Body of pancreas (tissue), 4 donors: ENCODE data around the gene ADGRL3. TPM values are rescaled to one million over a fixed set of nuclear protein-coding genes. Genes with fewer than 3 reads are reported as not detected.

Experiments used
- ATAC-seq: fragments of 150-250 bp; one replicate; pipeline ENCODE4 v1.9.1; 2016
- DNase-seq, 4 donors: peaks; one replicate each; pipeline ENCODE4 v3.0.0-alpha.2; 2019
- H3K27ac ChIP-seq, 4 donors: fragments of 200-600 bp; sonication (generic); 1 replicate in 3 of 4; 2 replicates in 1 of 4; pipeline versions ENCODE4 v1.5.1 to v1.6.1; 2016 to 2019; ENCODE audit warnings: mild to moderate bottlenecking in 1 of 4, mixed read lengths in 1 of 4, moderate library complexity in 1 of 4
- H3K27me3 ChIP-seq, 2 donors: fragments of 200-600 bp; sonication (generic); one replicate each; pipeline ENCODE4 v1.6.0; 2016; ENCODE audit warnings: mild to moderate bottlenecking in 1 of 2
- H3K36me3 ChIP-seq, 2 donors: fragments of 200-600 bp; sonication (generic); replicated peaks in 1 of 2; 2 replicates each; pipeline ENCODE4 v1.5.1; 2016; ENCODE audit warnings: low read depth in 2 of 2; ENCODE audit not compliant: insufficient read depth in 1 of 2
- H3K4me1 ChIP-seq: fragments of 200-600 bp; sonication (generic); one replicate; pipeline ENCODE4 v1.6.0; 2016
- H3K4me3 ChIP-seq, 2 donors: fragments of 200-600 bp; sonication (generic); 1 replicate in 1 of 2; 2 replicates in 1 of 2; pipeline ENCODE4 v1.5.1; 2016 to 2019
- H3K9me3 ChIP-seq, 3 donors: fragments of 200-600 bp; sonication (generic); 1 replicate in 2 of 3; 2 replicates in 1 of 3; pipeline ENCODE4 v1.5.1; 2016
- CTCF ChIP-seq, 7 experiments: fragments of 450-650 bp in 4 of 7; fragments of 200-600 bp in 3 of 7; sonication (generic) in 3 of 7; IDR thresholded peaks; one replicate each; pipeline ENCODE4 v1.5.1; 2016 to 2019; ENCODE audit warnings: antibody characterized with exemption in 7 of 7
- POLR2A ChIP-seq, 3 donors: fragments of 450-650 bp; IDR thresholded peaks; one replicate each; pipeline ENCODE4 v1.6.1; 2016; ENCODE audit warnings: antibody characterized with exemption in 3 of 3, mild to moderate bottlenecking in 2 of 3
- WGBS, 2 donors: methylation state at CpG; one replicate each; pipeline ENCODE4 v1.1.5; 2017; 5-methylcytosine and 5-hydroxymethylcytosine counted together
- intact Hi-C: fragments of 100-400 bp; cut with DNase I; formaldehyde crosslinking; loops from one replicate; pipeline ENCODE4 v1.15.1; 2023
- total RNA-seq, 2 donors: library from RNA; depleted of rRNA; stranded (reverse); fragments of >200 nt; gene quantifications; one replicate each; pipeline ENCODE4 v1.1.0, GENCODE V29; 2016

Gene ADGRL3
- total RNA-seq, 2 donors from 2014 or later = 0.33 to 1.0 TPM

GRCh38 chr4:61824454-61824853, 624.3 kb downstream of the ADGRL3 start:
- TF ChIP-seq CTCF (IDR thresholded peaks at IDR 0.05) = no peak
- TF ChIP-seq POLR2A (IDR thresholded peaks at IDR 0.05) = no peak
- DNase-seq (no peak), ATAC-seq (no peak)
- H3K9me3 ChIP-seq = no peaks in the 10 kb centered on the region
- intact Hi-C loops = no loop called here
- H3K4me1 ChIP-seq = no peaks in the 10 kb centered on the region
- no peaks in the 10 kb centered on the region for H3K27me3 ChIP-seq
- no peaks in the 10 kb centered on the region for H3K36me3 ChIP-seq
- H3K27ac ChIP-seq = no peak overlapping the region
- 40 to 45% methylated on average over 2 of the region's 2 CpGs for WGBS, 2 donors
- H3K4me3 ChIP-seq = no peak overlapping the region

- Histone ChIP-seq H3K4me1 (no peaks in the 10 kb centered on the region), H3K27ac (no peak overlapping the region), H3K27me3 (no peaks in the 10 kb centered on the region), H3K36me3 (no peaks in the 10 kb centered on the region), H3K9me3 (no peaks in the 10 kb centered on the region), H3K4me3 (no peak overlapping the region)
- intact Hi-C loops = no loop called here
- TF ChIP-seq POLR2A (IDR thresholded peaks at IDR 0.05) (no peak), CTCF (IDR thresholded peaks at IDR 0.05) (no peak)
- 19 to 22% methylated on average over 1 of the region's 1 CpG for WGBS, 2 donors
- no peak for ATAC-seq
- no peak for DNase-seq
Observed at GRCh38 chr4:61827907-61828391, 627.8 kb downstream of the ADGRL3 start.

DNA sequence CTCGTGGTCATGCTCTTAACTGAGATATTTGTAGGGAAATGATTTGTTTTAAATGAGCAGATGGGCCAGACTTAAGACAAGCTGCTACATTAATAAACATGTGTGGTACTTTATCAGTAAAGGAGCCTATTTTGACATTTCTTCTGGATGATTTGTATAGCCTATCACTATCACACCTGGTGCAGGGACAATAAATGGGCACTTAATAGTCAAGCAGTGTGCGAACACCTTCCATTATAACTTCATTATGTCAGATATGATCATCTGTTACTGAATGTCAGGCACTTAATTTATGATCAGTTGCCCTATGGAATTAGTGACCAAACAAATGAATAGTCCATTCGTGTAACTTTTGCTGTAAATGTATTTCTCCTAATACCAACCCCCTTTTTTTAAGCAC, 628.8 kb downstream of the ADGRL3 start:
- no peak for TF ChIP-seq POLR2A (IDR thresholded peaks at IDR 0.05)
- TF ChIP-seq CTCF (IDR thresholded peaks at IDR 0.05) = no peak
- no peak for ATAC-seq

GRCh38 chr4:61831987-61832386, 631.9 kb downstream of the ADGRL3 start:
- ATAC-seq = no peak
- 28 to 47% methylated on average over 1 of the region's 1 CpG for WGBS, 2 donors
- H3K36me3 ChIP-seq = no peaks in the 10 kb centered on the region
- TF ChIP-seq CTCF (IDR thresholded peaks at IDR 0.05) (no peak), POLR2A (IDR thresholded peaks at IDR 0.05) (no peak)
- H3K4me3 ChIP-seq = no peak overlapping the region
- intact Hi-C loops = no loop called here
- H3K27me3 ChIP-seq = no peaks in the 10 kb centered on the region
- H3K27ac ChIP-seq = no peak overlapping the region
- no peak for DNase-seq
- no peaks in the 10 kb centered on the region for H3K9me3 ChIP-seq
- H3K4me1 ChIP-seq = no peaks in the 10 kb centered on the region

More for the DNA sequence above, 628.8 kb downstream of the ADGRL3 start:
- Histone ChIP-seq H3K9me3 (no peaks in the 10 kb centered on the region), H3K4me1 (no peaks in the 10 kb centered on the region), H3K27me3 (no peaks in the 10 kb centered on the region), H3K27ac (no peak overlapping the region), H3K4me3 (no peak overlapping the region), H3K36me3 (no peaks in the 10 kb centered on the region)
- no peak for DNase-seq
- 46 to 64% methylated on average over 3 of the region's 3 CpGs for WGBS, 2 donors
- intact Hi-C loops = no loop called here

DNA sequence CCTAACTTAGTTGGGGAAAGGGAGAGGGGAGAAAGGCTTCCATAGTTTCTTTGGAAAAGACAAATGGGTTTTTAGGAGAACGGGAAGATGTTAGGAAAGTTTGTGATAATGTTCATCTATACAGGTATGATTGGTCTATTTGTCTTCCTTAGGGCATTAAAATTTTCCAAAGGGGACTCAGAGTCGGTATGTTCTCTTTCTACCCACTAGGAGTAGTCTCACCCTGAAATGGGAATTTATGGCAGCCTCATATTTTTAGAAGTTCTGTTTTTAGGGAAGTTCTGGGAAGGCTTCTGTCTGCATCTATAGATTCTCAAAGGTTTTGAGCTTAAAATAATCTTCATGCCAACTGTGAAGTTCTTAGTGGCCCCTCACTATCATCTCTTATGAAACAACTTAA, 637.3 kb downstream of the ADGRL3 start:
- H3K27ac ChIP-seq = no peak overlapping the region
- H3K4me3 ChIP-seq = no peak overlapping the region
- WGBS, 2 donors = 42 to 43% methylated on average over 2 of the region's 2 CpGs
- H3K27me3 ChIP-seq = no peaks in the 10 kb centered on the region
- intact Hi-C loops = no loop called here
- H3K9me3 ChIP-seq = no peaks in the 10 kb centered on the region
- TF ChIP-seq POLR2A (IDR thresholded peaks at IDR 0.05) (no peak), CTCF (IDR thresholded peaks at IDR 0.05) (no peak)
- no peaks in the 10 kb centered on the region for H3K4me1 ChIP-seq
- no peak for DNase-seq
- no peak for ATAC-seq
- no peaks in the 10 kb centered on the region for H3K36me3 ChIP-seq
